ENCODE results near the gene GNPAT. TPM values are rescaled to one million over a fixed set of nuclear protein-coding genes. Genes with fewer than 3 reads are reported as not detected.

Gene GNPAT
- total and polyA plus RNA-seq, 2 of the 4 experiments (the other 2 are of a cell fraction) = 17.2 to 36.0 TPM

GRCh38 chr1:231210126-231210525 lies 30.9 kb upstream of the GNPAT start:
- CTCF ChIA-PET = interaction anchor here (1.4 kb wide), 1 partner anchor 289 kb away, joined by 4 read pairs; no protein-coding TSS in a partner anchor
- Histone ChIP-seq H3K36me3 (ENCODE audit: control insufficient read depth, insufficient read depth, low read length) (no peaks in the 10 kb centered on the region), H3K9me3 (ENCODE audit: control insufficient read depth, insufficient read depth, low read length) (no peaks in the 10 kb centered on the region), H3K9ac (ENCODE audit: low read depth, low read length) (no peak overlapping the region), H2BK5ac (ENCODE audit: low read depth, low read length, poor library complexity, severe bottlenecking) (no peak overlapping the region), H2BK15ac (ENCODE audit: low read depth, low read length) (no peak overlapping the region), H4K20me1 (ENCODE audit: insufficient read depth, low read length) (no peaks in the 10 kb centered on the region), H4K91ac (ENCODE audit: insufficient read depth, low read depth, low read length) (no peak overlapping the region), H3K56ac (ENCODE audit: extremely low read depth, insufficient read depth, low read length) (no peak overlapping the region), H2BK20ac (ENCODE audit: low read depth, low read length) (no peak overlapping the region), H3K4me3 (ENCODE audit: insufficient read depth, low read depth, low read length) (no peak overlapping the region), H3K4ac (ENCODE audit: low read depth, low read length) (no peak overlapping the region), H2BK120ac (ENCODE audit: low read depth, low read length) (no peak overlapping the region), H3K23ac (ENCODE audit: low read depth, low read length) (no peak overlapping the region), H3K9me1 (ENCODE audit: insufficient read depth, low read length) (no peaks in the 10 kb centered on the region), H3K4me2 (ENCODE audit: low read depth, low read length) (no peak overlapping the region), H4K5ac (ENCODE audit: low read depth, low read length) (no peak overlapping the region), H2AFZ (replicated peaks; ENCODE audit: low read length, poor library complexity) (no peak overlapping the region), H4K8ac (ENCODE audit: low read depth in 2 of 2, low read length in 2 of 2) (no peak overlapping the region), H3K27me3 (ENCODE audit: control insufficient read depth, insufficient read depth, low read length) (peaks cover 14% of the 10 kb centered on the region), H3K14ac (replicated peaks; ENCODE audit: low read depth, low read length) (no peak overlapping the region), H2AK9ac (replicated peaks; ENCODE audit: low read depth, low read length, poor library complexity) (no peak overlapping the region), H3K4me1 (ENCODE audit: control insufficient read depth, insufficient read depth, low read length) (no peaks in the 10 kb centered on the region), H2AK5ac (ENCODE audit: low read depth, low read length) (no peak overlapping the region), H3K79me1 (ENCODE audit: low read depth in 1 of 2, low read length in 2 of 2) (no peaks in the 10 kb centered on the region), H3K18ac (ENCODE audit: low read depth, low read length) (no peak overlapping the region), H3K27ac (ENCODE audit: insufficient read depth, low read length) (no peak overlapping the region)
- POLR2A ChIA-PET (ENCODE audit: unreplicated experiment) = no interaction called here
- no peak for ATAC-seq (ENCODE audit: low read depth)
- no peak for DNase-seq
- in situ Hi-C loops (cut with MboI; ENCODE audit: low sequenced_read_pairs) = loop anchor here (5.0 kb wide), 2 partner anchors 293 to 413 kb away; no protein-coding TSS in a partner anchor
- WGBS, 2 experiments (ENCODE audit: extremely low coverage in 2 of 2, insufficient read length in 1 of 2) = 80% methylated on average over 1 of the region's 6 CpGs; no CpG with 5 or more reads in 1 of the 2 experiments
- dilution Hi-C loops (cut with HindIII; ENCODE audit: low sequenced_read_pairs, unreplicated experiment) = no loop called here
- TF ChIP-seq USF2 (IDR thresholded peaks at IDR 0.05; ENCODE audit: low read depth, low read length) (no peak), RCOR1 (IDR thresholded peaks at IDR 0.05; ENCODE audit: insufficient replicate concordance, low read length) (no peak), CEBPB (IDR thresholded peaks at IDR 0.05; ENCODE audit: low read depth, low read length) (no peak), SMC3 (IDR thresholded peaks at IDR 0.05; ENCODE audit: low read depth, low read length) (no peak), RFX5 (IDR thresholded peaks at IDR 0.05; ENCODE audit: low read depth, low read length) (no peak), MAFK (IDR thresholded peaks at IDR 0.05; ENCODE audit: low read depth, low read length) (no peak), POLR2A (IDR thresholded peaks at IDR 0.05; ENCODE audit: low read depth, low read length) (no peak), FOS (IDR thresholded peaks at IDR 0.05; ENCODE audit: low read depth, low read length) (no peak), BHLHE40 (IDR thresholded peaks at IDR 0.05; ENCODE audit: low read depth, low read length) (no peak), NFE2L2 (IDR thresholded peaks at IDR 0.05; ENCODE audit: low read depth, low read length) (no peak), MXI1 (IDR thresholded peaks at IDR 0.05; ENCODE audit: borderline replicate concordance, low read depth, low read length) (no peak), CTCF (conservative IDR thresholded peaks at IDR 0.05; ENCODE audit: low read depth, low read length) (no peak), MAZ (IDR thresholded peaks at IDR 0.05; ENCODE audit: borderline replicate concordance, low read depth, low read length) (no peak), CHD1 (IDR thresholded peaks at IDR 0.05; ENCODE audit: low read depth, low read length) (no peak), RAD21 (IDR thresholded peaks at IDR 0.05; ENCODE audit: low read length) (no peak)
- TF ChIP-seq, protein P1, sequence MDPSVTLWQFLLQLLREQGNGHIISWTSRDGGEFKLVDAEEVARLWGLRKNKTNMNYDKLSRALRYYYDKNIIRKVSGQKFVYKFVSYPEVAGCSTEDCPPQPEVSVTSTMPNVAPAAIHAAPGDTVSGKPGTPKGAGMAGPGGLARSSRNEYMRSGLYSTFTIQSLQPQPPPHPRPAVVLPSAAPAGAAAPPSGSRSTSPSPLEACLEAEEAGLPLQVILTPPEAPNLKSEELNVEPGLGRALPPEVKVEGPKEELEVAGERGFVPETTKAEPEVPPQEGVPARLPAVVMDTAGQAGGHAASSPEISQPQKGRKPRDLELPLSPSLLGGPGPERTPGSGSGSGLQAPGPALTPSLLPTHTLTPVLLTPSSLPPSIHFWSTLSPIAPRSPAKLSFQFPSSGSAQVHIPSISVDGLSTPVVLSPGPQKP (IDR thresholded peaks at IDR 0.05; ENCODE audit: borderline replicate concordance, low read depth, low read length) = no peak
- no TSS peak for BruUV-seq (replicated peaks)
- intact Hi-C loops (cut with micrococcal nuclease) = loop anchor here (2.0 to 5.0 kb wide), 4 partner anchors 218 to 568 kb away; partner anchors contain the start of genes ARV1, COG2 and TTC13
